ENCODE results near the gene G6PD. TPM values are rescaled to one million over a fixed set of nuclear protein-coding genes. Genes with fewer than 3 reads are reported as not detected.

Gene G6PD
- total and polyA plus RNA-seq, 2 of the 4 experiments (the other 2 are of a cell fraction), result 77.1 to 213 TPM

GRCh38 chrX:154507673-154508383 is 38.8 kb downstream of the G6PD start:
- Histone ChIP-seq H4K8ac (ENCODE audit: low read depth in 2 of 2, low read length in 2 of 2) (no peak overlapping the region), H3K4me2 (ENCODE audit: low read depth, low read length) (no peak overlapping the region), H3K23ac (ENCODE audit: low read depth, low read length) (no peak overlapping the region), H3K27ac (ENCODE audit: insufficient read depth, low read length) (no peak overlapping the region), H2BK5ac (ENCODE audit: low read depth, low read length, poor library complexity, severe bottlenecking) (no peak overlapping the region), H2BK15ac (ENCODE audit: low read depth, low read length) (no peak overlapping the region), H3K4me3 (ENCODE audit: insufficient read depth, low read depth, low read length) (no peak overlapping the region), H3K9ac (ENCODE audit: low read depth, low read length) (no peak overlapping the region), H2BK120ac (ENCODE audit: low read depth, low read length) (no peak overlapping the region), H3K9me1 (ENCODE audit: insufficient read depth, low read length) (peaks cover 4% of the 10 kb centered on the region), H2AK9ac (replicated peaks; ENCODE audit: low read depth, low read length, poor library complexity) (no peak overlapping the region), H2AK5ac (ENCODE audit: low read depth, low read length) (no peak overlapping the region), H3K14ac (replicated peaks; ENCODE audit: low read depth, low read length) (no peak overlapping the region), H3K9me3 (ENCODE audit: control insufficient read depth, insufficient read depth, low read length) (peaks cover 3% of the 10 kb centered on the region; the same call in 1 of the 2 replicates), H3K4ac (ENCODE audit: low read depth, low read length) (no peak overlapping the region), H4K20me1 (ENCODE audit: insufficient read depth, low read length) (no peaks in the 10 kb centered on the region), H3K56ac (ENCODE audit: extremely low read depth, insufficient read depth, low read length) (no peak overlapping the region), H2AFZ (replicated peaks; ENCODE audit: low read length, poor library complexity) (no peak overlapping the region), H4K5ac (ENCODE audit: low read depth, low read length) (no peak overlapping the region), H3K18ac (ENCODE audit: low read depth, low read length) (no peak overlapping the region), H4K91ac (ENCODE audit: insufficient read depth, low read depth, low read length) (no peak overlapping the region), H3K4me1 (ENCODE audit: control insufficient read depth, insufficient read depth, low read length) (peaks cover 2% of the 10 kb centered on the region; the same call in 1 of the 2 replicates), H3K79me1 (ENCODE audit: low read depth in 1 of 2, low read length in 2 of 2) (peaks cover 0 to 2% of the 10 kb centered on the region in 2 experiments; a peak in 2 of 4 replicates), H3K36me3 (ENCODE audit: control insufficient read depth, insufficient read depth, low read length) (peaks cover 10% of the 10 kb centered on the region; the same call in 1 of the 2 replicates), H2BK20ac (ENCODE audit: low read depth, low read length) (no peak overlapping the region), H3K27me3 (ENCODE audit: control insufficient read depth, insufficient read depth, low read length) (no peaks in the 10 kb centered on the region)
- dilution Hi-C loops (cut with HindIII; ENCODE audit: low sequenced_read_pairs, unreplicated experiment), result no loop called here
- in situ Hi-C loops (cut with MboI; ENCODE audit: low sequenced_read_pairs), result no loop called here
- ATAC-seq (ENCODE audit: low read depth), result no peak
- DNase-seq, result no peak
- POLR2A ChIA-PET (ENCODE audit: unreplicated experiment), result no interaction called here
- CTCF ChIA-PET, result no interaction called here
- intact Hi-C loops (cut with micrococcal nuclease), result no loop called here
- TF ChIP-seq SMC3 (IDR thresholded peaks at IDR 0.05; ENCODE audit: low read depth, low read length), result no peak
- no TSS peak for BruUV-seq (replicated peaks)
- 62% methylated on average over 3 of the region's 24 CpGs; no CpG with 5 or more reads in 1 of the 2 experiments for WGBS, 2 experiments (ENCODE audit: extremely low coverage in 2 of 2, insufficient read length in 1 of 2)
